A673 (cell line): ENCODE measurements around the gene CRHR1.

ENCODE experiments used
- CTCF ChIP-seq: fragments of 300-800, 200-600 bp; sonication (generic); conservative IDR thresholded peaks from 2 replicates; pipeline ENCODE4 v1.5.1; 2017; ENCODE audit warnings: low read depth, mild to moderate bottlenecking, antibody characterized with exemption, low read length, moderate library complexity, mixed read lengths
- EZH2 ChIP-seq: fragments of 200-600 bp; sonication (generic); IDR thresholded peaks from 2 replicates; pipeline ENCODE4 v1.6.1; 2017; ENCODE audit warnings: borderline replicate concordance, low read depth, mild to moderate bottlenecking, mixed read lengths, antibody characterized with exemption, low read length; ENCODE audit not compliant: poor library complexity, severe bottlenecking

GRCh38 chr17:45847101-45847500, 63.0 kb downstream of the CRHR1 start:
- no peak for TF ChIP-seq CTCF
- no peak for TF ChIP-seq EZH2
